GM12891 (cell line): ENCODE results near the gene HMGN4.

Source experiments
- PAX5 ChIP-seq: IDR thresholded peaks from 2 replicates; pipeline ENCODE4 v1.6.1; 2011; ENCODE audit warnings: low read length, moderate library complexity, mild to moderate bottlenecking; ENCODE audit not compliant: insufficient read depth, severe bottlenecking
- POLR2A ChIP-seq: IDR thresholded peaks from 2 replicates; pipeline ENCODE4 v1.6.1; 2011; ENCODE audit warnings: low read depth, low read length, control low read depth
- POLR2AphosphoS5 ChIP-seq: IDR thresholded peaks from 2 replicates; pipeline ENCODE4 v1.6.1; 2011; ENCODE audit warnings: low read depth, low read length, control low read depth
- POU2F2 ChIP-seq: IDR thresholded peaks from 2 replicates; pipeline ENCODE4 v1.6.1; 2011; ENCODE audit warnings: low read depth, mild to moderate bottlenecking, control low read depth, low read length, moderate library complexity
- SPI1 ChIP-seq: IDR thresholded peaks from 2 replicates; pipeline ENCODE4 v1.6.1; 2011; ENCODE audit warnings: low read depth, low read length, control low read depth
- TAF1 ChIP-seq: IDR thresholded peaks from 2 replicates; pipeline ENCODE4 v1.6.1; 2011; ENCODE audit warnings: low read depth, low read length, control low read depth

DNA sequence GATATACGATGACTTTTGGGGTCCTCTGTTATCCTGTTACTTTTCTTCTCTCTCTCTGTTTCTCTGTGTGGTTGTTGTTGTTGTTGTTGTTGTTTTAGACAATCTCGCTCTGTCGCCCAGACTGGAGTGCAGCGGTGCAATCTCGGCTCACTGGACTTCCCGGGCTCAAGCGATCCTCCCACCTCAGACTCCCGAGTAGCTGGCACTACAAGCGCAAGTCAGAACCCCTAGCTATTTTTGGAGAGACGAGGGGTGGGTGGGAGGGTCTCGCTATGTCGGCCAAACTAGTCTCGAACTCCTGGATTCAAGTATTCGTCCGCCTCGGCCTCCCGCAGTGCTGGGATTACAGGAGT is 39.5 kb downstream of the HMGN4 start:
- TF ChIP-seq POLR2A (no peak), SPI1 (no peak), POLR2AphosphoS5 (no peak), TAF1 (no peak), POU2F2 (no peak), PAX5 (no peak)
